ENCODE data around the gene VANGL1.

Gene VANGL1

GRCh38 chr1:115705085-115705951, 63.5 kb downstream of the VANGL1 start:
- DNase-seq (ENCODE audit: low spot score) = no peak

- no peak for DNase-seq (ENCODE audit: low spot score)
These were observed 64.2 kb downstream of the VANGL1 start for GRCh38 chr1:115705963-115706362.

- peak; percentile 24 for DNase-seq (ENCODE audit: low spot score)
These were observed 65.0 kb downstream of the VANGL1 start for GRCh38 chr1:115706587-115707425.

GRCh38 chr1:115710859-115711624, 69.3 kb downstream of the VANGL1 start:
- DNase-seq (ENCODE audit: low spot score) = no peak

GRCh38 chr1:115712911-115713609, 71.3 kb downstream of the VANGL1 start:
- no peak for DNase-seq (ENCODE audit: low spot score)

GRCh38 chr1:115713906-115714305, 72.1 kb downstream of the VANGL1 start:
- no peak for DNase-seq (ENCODE audit: low spot score)

- no peak for DNase-seq (ENCODE audit: low spot score)
These were observed 72.9 kb downstream of the VANGL1 start for GRCh38 chr1:115714572-115715141.

GRCh38 chr1:115717541-115717940, 75.8 kb downstream of the VANGL1 start:
- no peak for DNase-seq (ENCODE audit: low spot score)

GRCh38 chr1:115718011-115718754, 76.4 kb downstream of the VANGL1 start:
- no peak for DNase-seq (ENCODE audit: low spot score)

- no peak for DNase-seq (ENCODE audit: low spot score)
These were observed 77.5 kb downstream of the VANGL1 start for GRCh38 chr1:115719285-115719684.

- no peak for DNase-seq (ENCODE audit: low spot score)
These were observed 80.5 kb downstream of the VANGL1 start for GRCh38 chr1:115722221-115722620.

- DNase-seq (ENCODE audit: low spot score) = no peak
These were observed 82.0 kb downstream of the VANGL1 start for GRCh38 chr1:115723756-115724155.

- no peak for DNase-seq (ENCODE audit: low spot score)
These were observed 83.8 kb downstream of the VANGL1 start for GRCh38 chr1:115725600-115725999.

GRCh38 chr1:115726161-115726560, 84.4 kb downstream of the VANGL1 start:
- no peak for DNase-seq (ENCODE audit: low spot score)

GRCh38 chr1:115726570-115726969, 84.8 kb downstream of the VANGL1 start:
- DNase-seq (ENCODE audit: low spot score) = no peak

GRCh38 chr1:115727706-115728249, 86.0 kb downstream of the VANGL1 start:
- DNase-seq (ENCODE audit: low spot score) = peak; percentile 63

GRCh38 chr1:115728341-115728740, 86.6 kb downstream of the VANGL1 start:
- DNase-seq (ENCODE audit: low spot score) = no peak

- DNase-seq (ENCODE audit: low spot score) = no peak
These were observed 88.0 kb downstream of the VANGL1 start for GRCh38 chr1:115729756-115730155.

GRCh38 chr1:115732316-115732715, 90.5 kb downstream of the VANGL1 start:
- no peak for DNase-seq (ENCODE audit: low spot score)

- no peak for DNase-seq (ENCODE audit: low spot score)
These were observed 99.0 kb downstream of the VANGL1 start for GRCh38 chr1:115740811-115741210.

All from AG08396 (cell line).